Activated CD8-positive, alpha-beta memory T cell treated with anti-CD3 and anti-CD28 coated beads for 48 hours (primary cell): ENCODE data around the gene IDI2.
"Not testable (repeated sequence)": the region's sequence is repeated elsewhere in the genome, so short reads cannot be mapped to it uniquely, and the experiment has no call there.

Source experiments
- DNase-seq, 3 experiments: peaks; one replicate each; pipeline ENCODE4 v3.0.0-alpha.2; 2020; ENCODE audit warnings: low read depth in 2 of 3, low spot score in 2 of 3

The IDI2 gene

DNA sequence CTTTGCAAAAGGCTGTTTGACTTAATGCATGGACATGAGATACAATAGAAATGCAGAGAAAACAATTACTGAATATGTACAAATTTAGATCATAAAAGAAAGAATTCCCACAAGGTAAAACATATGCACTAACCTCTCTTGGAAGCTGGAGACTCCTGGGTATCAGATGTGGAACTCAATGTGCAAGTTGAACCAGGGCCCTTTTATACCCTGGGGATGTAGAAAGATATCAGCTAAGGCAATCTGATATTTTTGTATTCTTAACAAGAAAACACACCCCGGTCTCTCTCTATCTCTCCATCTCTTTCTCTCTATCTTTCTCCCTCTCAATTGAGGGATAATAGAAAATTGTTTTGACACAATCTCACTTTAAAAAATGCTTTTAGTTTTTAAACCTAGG, at the start of gene IDI2:
TSS of gene IDI2 (minus strand) at position 177 of the 400 bp plus-strand sequence. CDS start 1,136 bp downstream, outside the sequence.
- DNase-seq: no peak

DNA sequence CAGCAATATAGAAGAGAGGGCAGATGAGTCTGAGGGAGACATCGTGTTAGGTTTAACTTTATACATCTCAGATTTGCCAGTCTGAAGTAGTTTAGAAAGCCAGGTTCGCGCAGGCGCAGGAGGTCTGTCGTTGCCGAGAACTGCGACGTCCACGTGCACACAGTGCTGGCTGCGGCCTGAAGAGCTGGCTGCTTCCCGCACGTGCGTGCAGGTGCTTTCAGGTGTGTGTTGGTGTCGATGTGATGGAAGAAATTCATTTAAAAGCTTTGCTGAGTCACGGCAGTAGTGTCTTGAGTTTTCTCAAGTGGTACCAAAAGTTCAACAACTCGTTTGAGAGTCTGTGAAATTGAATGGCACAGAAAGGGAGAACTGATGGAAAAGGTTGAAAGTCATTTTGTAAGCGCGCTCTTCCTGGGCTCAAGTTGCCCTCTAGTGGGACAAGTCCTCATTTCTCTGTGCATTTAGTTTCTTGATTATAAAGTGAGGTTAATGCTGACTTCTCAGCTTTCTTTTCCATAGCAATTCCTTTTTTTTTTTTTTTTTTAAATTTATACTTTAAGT, 49.2 kb upstream of the IDI2 start:
- DNase-seq: no peak

DNA sequence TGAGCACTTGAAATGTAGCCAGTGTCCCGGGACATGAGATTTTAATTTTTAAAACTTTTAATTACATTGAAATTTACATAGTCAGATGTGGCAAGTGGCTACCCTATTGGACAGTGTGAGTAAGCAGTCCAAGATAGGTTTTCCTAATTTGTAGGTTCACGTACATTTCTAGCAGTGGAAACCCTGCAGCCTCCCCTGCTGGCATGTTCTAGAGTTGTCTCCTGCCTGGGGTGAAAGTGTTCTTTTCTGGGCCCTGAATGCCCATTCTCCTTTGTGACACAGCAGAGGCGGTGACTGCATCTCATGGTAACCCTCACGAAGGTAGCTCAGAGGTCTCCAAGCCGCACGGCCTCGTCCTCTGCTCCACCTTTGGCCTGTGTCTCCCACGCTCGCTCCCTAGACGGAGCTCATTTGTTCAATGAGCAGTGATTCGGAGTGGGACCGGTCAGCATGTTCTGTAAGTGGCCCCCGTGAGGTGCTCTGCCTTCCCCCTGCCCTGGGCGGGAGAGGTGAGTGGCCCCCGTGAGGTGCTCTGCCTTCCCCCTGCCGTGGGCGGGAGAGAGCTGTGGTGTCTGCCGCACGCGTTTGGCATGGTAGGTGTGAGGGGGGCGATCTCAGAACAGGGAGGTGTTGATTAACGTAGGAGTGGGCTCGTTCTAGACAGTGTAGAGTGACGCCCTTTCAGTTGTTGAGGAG, 48.5 kb upstream of the IDI2 start:
- DNase-seq: no peak

DNA sequence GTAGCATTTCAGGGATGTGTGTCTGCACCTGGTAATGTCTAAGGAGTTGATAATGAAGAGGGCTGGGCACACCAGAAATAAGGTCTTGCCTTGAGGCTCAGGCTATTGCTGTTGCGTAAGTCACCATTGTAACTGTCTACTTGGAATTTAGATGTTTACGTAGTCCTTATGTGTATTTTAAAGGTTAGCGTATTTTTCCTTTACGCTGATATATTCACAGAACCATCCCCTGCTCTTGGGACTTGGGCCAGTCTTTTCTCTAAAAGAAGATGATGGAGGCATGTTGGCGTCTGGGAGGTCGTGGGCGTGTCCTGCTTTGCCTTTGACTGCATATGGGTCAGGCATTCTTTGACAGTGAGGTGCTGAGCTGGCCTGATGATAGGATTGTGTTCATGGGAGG, 45.3 kb upstream of the IDI2 start:
- DNase-seq: no peak

DNA sequence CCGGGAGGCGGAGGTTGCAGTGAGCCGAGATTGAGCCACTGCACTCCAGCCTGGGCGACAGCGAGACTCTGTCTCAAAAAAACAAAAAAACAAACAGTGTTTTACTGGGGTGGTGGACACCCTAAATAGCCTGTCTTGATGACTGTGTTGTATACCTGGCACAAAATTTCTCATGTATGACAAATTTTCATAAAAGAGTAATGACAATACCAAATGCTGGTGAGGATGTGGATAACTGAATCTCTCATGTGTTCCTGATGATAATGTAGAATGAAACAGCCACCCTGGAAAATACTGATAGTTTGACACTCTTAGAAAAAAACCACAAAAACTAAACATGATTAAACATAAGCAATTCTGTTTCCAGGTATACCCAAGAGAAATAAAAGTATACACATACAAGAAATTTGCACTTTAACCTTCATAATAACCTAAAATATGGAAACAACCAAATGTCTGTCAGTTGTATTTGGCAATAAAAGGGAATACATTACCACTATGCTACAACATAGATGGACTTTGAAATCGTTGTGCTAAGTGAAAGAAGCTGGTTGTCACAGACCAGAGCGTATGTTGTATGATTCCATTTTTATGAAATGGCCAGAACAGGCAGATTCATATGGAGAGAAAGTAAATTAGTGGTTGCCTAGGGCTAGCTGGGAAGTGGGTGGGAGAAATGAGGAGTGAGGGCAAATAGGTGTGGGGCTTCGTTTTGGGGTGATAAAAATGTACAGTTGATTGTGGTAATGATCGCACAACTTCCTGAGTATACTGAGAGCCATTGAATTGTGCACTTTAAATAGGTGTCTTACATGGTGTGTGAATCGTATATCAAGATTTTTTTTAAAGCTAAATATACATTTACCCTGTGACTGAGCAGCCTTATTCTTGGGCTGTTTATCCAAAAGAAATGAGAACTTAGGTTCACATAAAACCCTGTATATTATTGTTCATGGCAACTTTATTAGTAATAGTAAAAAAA, 43.0 kb upstream of the IDI2 start:
- no peak for DNase-seq

DNA sequence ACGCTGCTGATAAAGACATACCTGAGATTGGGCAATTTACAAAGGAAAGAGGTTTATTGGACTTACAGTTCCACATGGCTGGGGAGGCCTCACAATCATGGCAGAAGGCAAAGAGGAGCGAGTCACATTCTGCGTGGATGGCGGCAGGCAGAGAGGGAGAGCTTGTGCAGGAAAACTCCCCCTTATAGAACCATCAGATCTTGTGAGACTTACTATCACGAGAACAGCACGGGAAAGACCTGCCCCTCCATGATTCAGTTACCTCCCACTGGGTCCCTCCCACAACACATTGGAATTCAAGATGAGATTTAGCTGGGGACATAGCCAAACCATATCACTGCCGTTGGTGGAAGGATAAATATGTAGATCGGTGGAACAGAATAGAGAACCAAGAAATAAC, 41.1 kb upstream of the IDI2 start:
- not testable (repeated sequence) for DNase-seq

DNA sequence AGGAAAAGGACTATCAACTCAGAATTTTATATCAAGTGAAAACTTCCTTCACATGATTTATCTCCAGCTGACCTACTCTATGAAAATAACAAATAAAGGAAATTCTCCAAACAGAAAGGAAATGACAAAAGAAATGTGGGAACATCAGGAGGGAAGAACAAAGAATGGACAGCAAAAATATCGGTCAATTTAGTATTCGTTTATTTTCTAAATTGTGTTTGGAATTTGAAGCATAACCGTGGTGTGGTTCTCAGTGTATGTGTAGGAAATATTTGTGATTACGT, 39.2 kb upstream of the IDI2 start:
- DNase-seq: no peak

DNA sequence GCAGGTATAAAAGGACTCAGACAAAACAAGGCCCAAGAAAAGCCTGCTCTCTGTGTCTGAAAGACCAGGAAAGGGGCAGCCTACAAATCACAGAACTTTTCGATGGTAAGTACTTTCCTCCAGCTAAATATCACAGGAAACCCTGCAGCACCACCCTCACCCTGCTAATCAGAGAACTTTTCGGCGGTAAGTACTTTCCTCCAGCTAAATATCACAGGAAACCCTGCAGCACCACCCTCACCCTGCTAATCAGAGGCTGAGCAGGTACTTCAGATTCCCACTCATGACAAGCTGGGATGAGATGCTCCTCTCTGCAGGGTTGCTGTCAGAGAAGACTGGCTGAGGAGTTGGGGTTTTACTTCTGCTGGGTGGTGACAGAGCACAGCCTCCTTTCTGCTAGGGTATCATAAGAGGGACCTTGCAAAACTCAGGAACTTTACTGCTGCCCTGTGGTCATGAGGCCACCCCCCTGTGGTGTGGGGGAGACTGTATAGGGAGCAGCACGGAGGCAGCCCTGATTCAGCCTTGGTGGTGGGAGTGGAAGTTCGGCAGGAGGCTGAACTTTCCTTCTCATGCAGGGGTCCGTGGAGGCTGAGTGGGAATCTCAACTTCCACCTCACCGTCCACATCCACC, 37.7 kb upstream of the IDI2 start:
- DNase-seq: no peak

DNA sequence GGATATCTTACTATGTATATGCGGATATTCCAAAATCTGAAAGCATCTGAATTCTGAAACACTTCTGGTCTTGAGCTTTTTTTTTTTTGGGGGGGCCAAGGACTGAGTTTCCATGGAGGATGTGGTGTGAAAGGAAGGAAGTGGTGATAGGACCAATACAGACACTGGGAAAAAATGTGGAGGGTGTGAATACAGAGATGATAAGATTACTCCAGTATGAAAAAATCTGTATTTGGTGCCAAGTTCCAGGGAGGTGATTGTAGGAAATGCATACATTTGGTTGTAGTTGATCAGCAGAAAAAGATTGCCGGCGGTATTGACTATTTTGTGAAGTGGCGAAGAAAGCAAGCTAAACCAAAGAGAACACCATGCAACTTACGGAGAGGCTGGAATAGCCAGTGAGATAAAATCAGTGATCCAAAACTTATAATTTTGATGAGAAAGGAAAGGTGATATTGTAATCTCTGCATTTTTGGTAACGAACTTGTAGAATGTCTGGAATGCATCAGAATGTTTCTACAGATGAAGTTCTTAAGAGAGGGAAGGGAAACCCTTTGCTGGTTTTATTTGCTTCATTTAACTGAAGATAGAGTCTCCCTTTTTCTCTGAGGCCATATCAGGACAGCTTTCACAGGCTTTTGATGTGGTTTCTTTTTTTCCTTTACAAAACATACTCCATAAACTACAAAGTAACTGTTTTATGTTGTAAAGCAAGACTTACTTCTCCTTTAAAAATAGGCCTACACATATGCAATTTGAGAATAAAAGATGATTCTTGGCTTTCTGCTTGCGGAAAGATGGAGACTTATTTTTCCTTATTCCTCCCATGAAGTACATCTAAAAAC, 36.5 kb upstream of the IDI2 start:
- no peak for DNase-seq

DNA sequence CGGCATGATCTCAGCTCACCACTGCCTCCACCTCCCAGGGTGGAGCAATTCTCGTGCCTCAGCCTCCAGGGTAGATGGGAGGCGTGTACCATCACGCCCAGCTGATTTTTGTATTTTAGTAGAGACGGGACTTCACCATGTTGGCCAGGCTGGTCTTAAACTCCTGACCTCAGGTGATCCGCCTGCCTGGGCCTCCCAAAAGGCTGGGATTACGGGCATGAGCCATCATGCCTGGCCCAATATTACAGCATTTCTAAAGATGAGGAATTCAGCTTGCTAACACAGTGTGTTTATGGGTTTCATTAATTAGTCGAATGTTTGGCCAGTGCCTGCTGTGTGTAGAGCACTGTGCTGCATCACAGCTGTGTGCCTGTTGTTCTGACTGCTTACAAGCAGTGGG, 34.2 kb upstream of the IDI2 start:
- DNase-seq: no peak

DNA sequence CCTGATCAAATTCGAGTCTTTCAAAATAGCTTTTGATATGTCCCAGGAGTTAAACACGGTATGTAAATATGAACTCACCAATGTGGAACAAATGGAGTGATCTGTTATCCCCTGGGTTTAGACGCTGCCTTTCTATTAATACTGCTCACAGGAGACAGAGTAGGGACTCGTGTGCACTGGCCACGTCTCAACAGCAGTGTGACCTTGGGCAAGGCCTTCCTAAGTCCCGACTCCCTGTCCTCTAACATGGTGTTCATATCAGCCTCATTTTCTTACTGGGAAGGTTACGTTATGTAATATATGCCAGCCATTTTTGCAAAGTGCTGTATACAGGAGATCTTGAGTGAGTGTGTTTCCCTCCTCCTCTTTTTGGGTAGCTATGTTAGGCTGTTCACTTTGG, 32.4 kb upstream of the IDI2 start:
- DNase-seq: no peak

DNA sequence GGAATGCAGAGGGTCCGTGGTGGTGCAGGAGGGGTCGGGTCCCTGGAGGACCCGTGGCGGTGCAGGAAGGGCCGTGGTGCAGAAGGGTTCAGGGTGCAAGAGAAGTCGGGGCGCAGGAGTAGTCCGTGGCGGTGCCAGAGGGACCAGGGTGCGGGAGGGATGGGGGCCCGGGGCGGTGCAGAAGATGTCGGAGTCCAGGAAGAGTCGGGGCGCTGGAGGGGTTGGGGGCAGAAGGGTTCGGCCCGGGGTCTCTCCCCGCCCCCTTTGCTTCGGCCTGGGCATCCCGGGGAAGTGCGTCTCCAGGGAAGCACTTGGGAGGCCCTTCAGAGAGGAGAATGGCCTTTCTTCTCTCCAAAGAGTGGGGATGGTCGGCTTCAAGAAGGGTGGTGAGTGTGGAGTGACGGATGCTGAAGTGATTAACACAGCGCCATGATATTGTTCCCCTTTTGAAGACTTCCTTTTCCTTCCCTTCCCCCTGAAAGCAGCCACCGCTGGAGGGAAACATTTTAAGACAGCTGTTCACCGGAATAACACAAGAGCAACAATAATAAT, 31.5 kb upstream of the IDI2 start:
- DNase-seq: no peak

DNA sequence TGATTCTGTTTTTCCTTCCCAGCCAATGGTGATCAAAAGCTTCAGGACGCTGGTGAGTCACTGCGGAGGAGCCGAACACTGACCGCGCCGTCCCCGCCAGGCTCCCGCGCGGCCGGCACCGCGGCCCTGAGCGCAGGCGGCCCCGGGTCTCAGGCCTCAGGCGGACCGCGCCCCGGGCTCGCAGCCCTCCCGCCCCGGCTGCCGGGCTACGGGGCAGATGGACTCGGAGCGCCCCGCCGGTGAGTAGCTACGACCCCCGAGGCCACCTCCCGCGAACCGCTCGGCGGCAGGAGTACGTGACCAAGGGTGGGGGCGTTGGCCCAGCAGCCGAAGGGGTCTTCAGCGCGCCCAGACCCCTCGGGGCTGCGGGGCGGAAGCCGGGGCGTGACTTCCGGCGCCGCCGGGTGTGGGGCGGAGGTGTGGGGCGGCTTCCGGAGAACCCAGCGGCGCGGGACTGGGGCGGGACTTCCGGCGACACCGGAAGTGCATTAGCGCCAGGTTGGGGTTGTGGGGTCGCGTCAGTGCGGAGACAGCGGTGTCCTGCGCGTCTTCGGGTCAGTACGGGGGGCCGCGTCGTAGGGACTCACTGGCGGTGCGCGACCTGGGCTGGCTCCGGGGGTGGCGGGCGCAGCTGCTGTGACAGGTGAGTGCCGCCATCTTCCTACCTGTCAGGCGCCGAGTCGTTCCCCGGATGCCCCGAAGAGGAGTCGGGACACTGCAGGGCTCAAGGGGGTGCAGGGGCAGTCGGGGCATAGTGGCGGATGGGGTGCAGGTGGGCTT, 30.9 kb upstream of the IDI2 start, which contains the start of gene WDR37:
TSS of gene WDR37 (plus strand) at position 60 of the 780 bp plus-strand sequence. CDS start 15,771 bp downstream, outside the sequence.
- peak; percentile 76 to 83 (median 80) for DNase-seq

DNA sequence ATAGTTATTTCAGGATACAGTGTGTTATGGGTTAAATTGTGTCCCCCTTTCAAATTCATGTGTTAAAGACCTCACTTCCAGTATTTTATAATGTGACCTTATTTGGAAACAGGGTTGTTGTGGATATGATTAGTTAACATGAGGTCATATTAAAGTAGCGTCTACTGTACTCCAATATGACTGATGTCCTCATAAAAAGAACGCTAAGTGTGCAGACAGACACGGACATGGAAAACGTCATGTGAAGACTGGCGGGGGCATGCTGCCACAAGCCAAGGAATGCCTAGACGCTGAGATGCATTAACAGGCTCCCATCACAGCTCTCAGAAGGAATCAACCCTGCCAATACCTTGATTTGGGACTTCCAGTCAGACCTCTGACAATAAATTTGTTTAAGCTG, 29.0 kb upstream of the IDI2 start:
- DNase-seq: no peak

DNA sequence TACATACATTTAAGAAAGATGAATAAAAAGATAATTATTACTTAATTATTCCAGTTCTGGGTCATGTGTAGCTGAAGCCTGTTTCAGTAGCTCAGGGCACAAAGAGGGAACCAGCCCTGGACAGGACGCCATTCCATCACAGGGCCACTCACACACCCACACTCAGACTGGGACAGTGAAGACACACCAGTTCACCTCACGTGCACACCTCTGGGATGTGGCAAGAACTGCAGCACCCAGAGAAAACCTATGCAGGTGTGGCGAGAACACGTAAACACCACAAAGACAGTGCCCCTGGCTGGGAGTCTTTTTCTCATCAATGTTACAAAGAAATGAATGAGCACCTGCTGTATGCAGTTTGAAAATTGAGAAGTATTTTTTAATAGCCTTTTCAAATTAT, 24.9 kb upstream of the IDI2 start:
- no peak for DNase-seq

DNA sequence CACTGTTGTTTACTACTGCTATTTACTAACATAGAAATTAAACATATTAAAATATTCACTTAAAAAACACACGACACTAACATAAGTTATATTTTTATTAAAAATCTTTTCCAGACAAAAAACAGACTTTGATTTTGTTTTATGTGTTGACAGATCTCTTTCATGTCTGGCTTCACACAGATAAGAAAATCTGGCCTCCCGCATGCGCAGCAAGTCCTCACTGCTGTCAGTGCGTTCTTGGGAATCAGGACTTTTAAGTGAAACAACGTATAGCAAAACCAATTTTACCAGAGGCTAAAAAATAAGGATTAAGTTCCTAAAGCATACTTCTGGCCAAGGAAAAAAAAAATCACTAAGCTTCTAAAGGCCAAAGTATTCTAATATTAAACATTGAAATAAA, 24.5 kb upstream of the IDI2 start:
- DNase-seq: no peak

DNA sequence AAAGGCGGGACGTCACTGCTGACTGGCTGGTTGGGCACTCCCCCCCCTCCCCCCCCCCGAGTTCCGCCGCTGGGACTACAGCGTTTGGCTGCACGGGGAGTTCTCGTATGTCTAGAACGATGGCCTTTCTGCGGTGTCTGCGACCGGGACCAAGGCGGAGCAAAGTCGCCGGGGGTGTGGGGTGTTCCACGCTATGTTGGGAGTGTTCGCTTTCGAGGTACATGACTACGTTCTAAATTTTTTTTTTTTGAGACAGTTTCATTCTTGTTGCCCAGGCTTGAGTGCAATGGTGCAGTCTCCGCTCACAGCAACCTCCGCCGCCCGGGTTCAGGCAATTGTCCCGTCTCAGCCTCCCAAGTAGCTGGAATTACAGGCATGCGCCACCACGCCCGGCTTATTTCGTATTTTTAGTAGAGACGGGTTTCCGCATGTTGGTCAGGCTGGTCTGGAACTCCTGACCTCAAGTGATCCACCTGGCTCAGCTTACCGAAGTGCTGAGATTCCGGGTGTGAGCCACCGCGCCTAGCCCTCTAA, 23.8 kb upstream of the IDI2 start:
- no peak for DNase-seq

DNA sequence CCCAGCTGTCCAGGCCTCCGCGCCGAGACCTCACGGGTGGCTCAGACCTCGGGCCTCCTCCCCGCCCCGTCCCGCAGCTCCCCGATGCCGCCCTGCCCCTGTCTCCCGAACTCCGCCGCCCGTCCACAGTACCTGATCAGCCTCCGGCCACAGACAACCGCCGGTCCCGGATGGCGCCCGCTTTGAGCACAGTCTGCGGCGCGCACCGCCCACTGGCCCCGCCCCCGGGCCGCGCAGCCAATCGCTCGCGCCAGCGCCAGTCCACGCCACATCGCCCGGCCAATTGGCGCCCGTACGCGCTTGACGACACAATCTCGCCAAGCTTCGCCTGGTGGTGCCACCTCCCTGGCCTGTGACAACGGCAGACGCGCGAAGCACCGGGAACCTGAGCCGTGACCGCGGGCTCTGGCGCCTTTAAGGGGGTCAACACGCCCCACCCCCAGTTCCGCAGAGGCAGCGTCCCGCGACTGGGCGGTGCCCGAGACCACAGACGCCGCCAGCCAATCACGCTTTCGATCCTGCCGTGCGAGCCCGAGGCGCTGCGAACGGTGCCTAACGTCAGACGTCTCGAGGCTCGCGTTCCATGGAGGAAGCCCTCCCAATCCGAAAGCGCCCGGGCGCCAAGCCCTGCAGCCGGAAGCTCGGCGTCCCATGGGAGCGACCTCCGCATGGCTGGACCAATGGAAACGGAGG, 23.2 kb upstream of the IDI2 start, which contains the start of gene IDI1:
TSS of gene IDI1 (minus strand) at position 388 of the 693 bp plus-strand sequence. CDS start at position 272, 116 bp downstream.
- DNase-seq: peak; percentile 92 to 94 (median 93)

DNA sequence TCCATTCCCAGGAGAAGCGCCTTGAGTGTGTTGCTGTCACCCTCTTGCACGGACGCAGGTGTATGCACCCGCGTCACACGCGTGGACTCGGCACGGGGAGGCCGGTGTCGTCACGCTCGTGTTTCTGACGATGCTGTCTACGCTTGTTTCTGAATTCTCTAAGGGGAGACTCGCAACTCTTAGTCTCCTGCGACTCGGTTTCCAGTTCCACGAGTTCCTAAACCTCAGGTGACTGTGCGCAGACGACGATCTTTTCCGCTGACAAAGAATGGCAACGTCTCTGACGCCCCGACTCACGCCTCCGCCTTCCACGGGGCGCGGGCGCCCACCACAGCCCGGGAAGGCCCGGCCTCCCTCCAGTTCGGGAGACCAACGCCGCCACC, 22.7 kb upstream of the IDI2 start:
- no peak for DNase-seq
